Stimulated activated CD8-positive, alpha-beta memory T cell treated with anti-CD3 and anti-CD28 coated beads, Interleukin-4, amount 100 ng/mL, for 48 hours (primary cell): Measurements from ENCODE around the gene FAM110C.
"Not testable (repeated sequence)": the region's sequence is repeated elsewhere in the genome, so short reads cannot be mapped to it uniquely, and the experiment has no call there.

ENCODE experiments used
- DNase-seq: peaks from one replicate; pipeline ENCODE4 v3.0.0-alpha.2; 2020

FAM110C gene, protein sequence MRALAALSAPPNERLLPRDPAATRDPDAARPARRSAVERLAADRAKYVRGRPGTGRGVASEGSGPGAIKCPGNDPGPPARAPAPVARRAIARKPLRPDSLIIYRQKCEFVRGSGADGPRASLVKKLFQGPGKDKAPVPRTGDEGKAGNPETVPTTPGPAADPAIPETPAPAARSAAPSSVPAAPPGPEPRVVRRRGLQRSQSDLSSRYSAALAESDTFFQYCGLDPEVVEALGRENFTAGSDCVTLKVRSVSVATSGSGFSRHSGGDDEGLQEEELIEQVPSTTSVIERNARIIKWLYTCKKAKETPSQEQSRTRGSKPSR

DNA sequence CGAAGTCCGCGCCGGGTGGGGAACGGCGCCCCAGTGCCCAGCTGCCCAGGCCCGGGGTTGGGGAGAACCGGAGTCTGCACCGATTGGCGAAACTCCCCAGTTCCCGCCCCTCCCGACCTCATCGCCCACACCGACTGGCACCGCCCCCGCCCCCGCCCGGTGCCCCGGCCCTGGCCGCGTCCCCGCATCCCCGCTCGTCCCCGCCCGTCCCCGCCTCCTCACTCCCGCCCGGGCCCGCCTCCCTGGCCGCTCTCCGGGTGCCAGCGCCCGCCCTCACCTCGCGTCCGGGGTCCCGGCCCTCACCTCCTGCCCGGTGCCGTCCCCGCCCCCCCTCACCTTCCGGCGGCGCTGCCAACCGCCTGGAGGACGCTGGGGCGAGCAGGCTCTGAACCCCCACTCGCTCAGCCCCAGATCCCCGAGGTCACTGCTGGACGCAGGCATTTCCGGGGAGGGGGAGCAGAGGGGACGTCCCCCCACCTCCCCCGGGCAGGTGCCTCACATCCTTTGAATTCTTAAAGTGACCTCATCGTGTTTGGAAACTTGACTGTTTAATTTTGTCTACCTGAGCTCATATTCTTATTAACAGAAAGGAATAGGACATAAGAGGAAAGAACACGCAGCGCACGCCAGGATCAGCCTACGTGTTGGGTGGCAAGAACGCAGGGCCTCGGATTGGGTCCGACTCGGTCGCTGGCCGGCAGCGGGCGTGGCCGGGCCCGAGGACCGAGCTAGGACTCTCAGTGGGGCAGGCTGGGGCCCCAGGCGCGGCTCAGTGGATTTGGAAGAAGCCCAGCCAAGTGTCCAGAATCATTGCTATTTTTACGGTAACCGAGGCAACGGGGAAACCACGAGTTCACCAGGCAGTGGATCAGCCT, at the start of gene FAM110C:
Gene FAM110C, minus strand, starts transcription at position 35 of the 875 bp plus-strand sequence. CDS start 120 bp downstream, outside the sequence.
- peak; percentile 56 for DNase-seq

DNA sequence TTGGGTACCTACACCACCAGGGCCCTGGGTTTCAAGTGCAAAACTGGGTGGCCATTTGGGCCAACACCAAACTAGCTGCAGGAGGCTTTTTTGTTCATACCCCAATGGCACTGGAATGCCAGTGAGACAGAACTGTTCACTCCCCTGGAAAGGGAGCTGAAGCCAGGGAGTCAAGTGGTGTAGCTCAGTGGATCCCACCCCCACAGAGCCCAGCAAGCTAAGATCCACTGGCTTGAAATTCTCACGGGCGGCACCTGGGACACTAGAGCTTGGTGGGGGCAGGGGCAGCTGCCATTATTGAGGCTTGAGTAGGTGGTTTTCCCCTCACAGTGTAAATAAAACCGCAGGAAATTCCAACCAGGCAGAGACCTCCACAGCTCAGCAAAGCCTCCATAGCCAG, 46.0 kb upstream of the FAM110C start:
- no peak for DNase-seq

DNA sequence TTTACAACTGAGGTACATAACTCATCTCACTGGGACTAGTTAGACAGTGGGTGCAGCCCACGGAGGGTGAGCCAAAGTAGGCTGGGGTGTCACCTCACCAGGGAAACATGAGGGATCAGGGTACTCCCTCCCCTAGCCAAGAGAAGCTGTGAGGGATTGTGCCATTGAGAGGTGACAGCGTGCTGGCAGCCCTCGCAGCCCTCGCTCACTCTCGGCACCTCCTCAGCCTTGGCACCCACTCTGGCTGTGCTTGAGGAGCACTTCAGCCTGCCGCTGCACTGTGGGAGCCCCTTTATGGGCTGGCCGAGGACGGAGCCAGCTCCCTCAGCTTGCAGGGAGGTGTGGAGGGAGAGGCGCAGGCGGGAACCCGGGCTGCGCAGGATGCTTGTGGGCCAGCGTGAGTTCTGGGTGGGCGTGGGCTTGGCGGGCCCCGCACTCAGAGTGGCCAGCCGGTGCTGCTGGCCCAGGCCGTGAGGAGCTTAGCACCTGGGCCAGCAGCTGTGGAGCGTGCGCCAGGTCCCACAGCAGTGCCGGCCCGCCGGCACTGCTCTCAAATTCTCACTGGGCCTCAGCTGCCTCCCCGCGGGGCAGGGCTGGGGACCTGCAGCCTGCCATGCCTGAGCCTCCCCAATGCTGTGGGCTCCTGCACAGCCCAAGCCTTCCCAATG, 44.5 kb upstream of the FAM110C start:
- DNase-seq = no peak

DNA sequence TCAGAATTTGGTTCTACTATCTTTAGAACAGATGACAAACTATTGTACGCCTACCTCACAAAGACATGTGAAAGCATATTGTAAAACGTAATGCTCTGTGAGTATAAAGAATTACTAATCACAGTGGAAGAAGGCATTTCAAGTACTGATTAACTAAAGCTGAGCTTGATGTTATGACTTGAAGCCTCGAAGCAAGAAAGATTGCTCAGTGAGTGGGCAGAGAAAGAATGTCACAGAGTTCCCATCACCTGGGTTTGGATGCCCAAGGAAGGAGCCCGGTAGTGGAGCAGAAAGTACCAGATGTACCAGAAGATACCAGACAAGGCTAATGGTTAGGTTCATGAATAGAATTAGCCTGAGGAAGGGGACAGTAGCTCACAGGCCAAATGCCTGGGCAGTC, 39.5 kb upstream of the FAM110C start:
- no peak for DNase-seq

DNA sequence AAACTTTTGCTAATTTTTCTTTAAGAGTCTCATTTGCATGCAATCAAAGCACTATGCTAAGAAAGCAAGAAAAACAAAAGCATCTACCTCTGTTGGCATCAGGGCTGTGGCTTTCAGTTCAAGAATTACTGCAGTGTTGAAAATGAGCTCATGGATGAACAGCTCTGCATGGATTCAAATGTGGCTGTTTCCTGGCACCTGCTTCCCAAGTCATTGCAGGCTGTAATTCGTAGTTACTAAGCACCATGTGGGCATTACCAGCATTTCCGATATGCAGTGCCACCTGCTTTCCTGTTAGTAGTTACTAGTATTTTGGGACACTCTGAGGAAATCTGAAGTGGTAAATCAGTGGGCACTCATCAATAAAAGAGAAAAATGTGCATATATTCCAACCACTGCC, 37.8 kb upstream of the FAM110C start:
- no peak for DNase-seq

DNA sequence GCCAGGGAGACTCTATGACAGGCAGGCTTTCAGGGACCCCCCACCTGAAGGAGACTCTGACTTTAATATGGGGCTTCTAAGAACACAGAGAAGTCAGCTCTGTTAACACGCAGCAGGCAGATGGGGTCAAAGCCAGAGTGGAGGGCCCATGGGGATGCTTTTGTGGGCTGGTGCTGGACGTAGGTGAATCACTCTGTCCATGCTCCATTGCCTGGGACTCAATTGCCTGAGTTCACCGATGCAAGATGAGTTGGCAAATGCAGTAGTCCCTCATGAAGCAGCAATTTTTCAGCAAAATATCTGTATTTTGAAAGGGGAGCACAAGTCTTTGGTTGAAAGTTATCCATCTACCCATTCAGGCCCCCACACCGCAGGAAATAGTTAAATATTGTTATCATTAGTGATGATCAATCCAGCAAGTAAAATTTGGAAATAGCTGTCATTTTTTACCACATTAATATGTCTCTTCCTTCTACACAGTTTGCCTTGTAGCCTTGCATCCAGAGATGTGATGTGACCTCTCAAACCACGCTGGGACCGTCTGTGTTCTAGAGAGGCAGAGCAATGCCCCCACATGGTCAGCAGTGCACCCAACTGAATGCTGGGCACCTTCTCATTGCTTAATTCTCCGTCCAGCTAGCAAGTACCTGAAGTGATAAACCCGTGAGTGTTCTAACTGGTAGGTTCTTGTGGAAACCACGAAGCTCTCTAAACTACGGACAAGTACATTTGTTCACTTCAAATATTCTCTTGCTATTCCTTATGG, 34.8 kb upstream of the FAM110C start:
- no peak for DNase-seq

DNA sequence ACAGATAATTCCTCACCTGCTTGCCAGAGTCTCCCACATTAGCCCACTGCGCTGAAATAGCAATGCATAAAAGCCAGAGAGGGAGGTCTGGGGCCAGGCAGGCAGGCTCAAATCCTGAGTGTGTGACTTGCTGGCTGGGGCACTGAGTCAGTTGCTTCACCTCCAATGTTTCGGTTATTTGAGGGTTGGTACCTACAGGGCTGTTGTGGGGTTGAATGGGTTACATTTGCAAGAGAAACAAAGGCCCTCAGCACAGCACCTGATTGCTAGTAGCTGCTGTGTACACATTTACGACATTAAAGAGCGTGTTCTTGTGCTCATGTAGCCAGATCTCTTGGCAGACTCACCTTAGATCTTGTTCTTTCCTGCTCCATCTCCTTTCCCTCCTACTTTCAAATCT, 34.1 kb upstream of the FAM110C start:
- DNase-seq = no peak

DNA sequence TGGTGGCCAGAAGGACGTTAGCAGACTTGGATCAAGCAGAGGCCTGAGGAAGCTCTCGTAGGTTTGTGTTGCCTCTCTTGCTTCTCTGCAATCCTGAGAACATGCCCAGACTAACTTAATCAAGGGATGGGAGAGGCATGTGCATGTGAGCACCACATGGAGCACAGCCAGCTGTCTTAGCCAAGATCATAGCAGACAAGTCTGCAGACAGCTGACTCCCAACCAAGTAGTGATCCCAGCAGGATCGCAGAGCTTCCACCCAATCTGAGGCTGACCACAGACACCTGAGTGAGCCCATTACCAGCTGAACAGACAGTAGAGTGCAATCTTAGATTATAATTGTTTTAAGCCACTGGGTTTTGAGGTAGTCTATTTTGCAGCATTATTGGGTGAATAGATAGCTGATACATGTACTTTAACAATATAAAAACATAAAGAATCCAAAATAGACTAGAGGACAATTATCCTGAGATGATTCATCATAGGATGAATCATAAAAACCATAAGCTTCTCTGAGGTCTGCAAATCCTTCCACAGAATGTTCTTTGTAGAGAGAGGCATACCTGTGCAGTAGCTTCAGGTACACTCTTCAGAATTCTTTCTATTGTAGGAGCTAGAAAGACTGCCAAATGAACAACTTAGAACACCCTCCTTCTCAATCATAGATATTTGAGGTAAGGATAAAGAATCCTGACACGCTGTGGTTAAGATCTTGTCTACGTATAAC, 25.2 kb upstream of the FAM110C start:
- no peak for DNase-seq

DNA sequence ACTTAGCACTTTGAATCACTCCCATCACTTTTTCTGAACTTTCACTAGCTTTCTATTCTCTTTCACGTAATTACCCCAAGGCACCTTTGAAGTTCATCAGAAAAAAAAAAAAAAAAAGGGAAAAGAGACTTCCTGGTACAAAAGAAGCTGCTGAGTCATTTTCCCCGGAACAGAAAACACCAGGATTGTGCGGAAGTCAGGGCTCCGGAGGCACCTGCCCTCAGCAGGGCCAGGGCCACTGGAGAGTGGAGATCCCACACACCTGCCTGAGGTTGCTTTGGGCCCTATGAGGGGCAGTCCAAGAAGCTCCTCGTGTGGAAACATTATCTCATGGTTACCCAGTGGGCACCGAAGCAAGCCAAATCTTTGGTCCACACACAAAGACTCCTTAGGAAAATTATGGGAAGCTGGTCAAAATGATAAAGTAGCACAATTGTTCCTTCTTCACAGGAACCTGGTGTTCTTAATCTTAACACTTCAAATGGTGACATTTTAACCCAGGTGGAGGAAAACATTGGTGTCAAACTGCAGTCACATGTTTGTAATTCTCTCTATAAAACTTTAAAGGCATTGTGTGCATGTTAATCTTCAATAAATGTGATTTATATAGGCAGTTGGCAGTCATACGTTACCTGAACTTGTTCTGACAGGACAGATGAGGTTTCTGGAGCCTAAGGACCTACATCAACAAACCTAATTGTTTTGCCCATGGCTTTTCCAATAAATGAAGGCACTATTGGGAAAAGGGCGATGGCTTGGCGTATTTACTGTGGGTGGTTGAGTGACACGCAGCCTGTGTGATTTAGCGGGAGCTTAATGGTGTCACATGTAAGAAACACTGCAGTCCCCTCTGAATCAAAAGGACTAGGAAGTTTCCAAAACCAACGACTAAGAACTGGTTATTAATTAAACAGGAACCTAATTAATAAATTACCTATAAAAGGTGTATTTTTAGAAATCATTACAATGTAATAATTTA, 23.4 kb upstream of the FAM110C start:
- no peak for DNase-seq

DNA sequence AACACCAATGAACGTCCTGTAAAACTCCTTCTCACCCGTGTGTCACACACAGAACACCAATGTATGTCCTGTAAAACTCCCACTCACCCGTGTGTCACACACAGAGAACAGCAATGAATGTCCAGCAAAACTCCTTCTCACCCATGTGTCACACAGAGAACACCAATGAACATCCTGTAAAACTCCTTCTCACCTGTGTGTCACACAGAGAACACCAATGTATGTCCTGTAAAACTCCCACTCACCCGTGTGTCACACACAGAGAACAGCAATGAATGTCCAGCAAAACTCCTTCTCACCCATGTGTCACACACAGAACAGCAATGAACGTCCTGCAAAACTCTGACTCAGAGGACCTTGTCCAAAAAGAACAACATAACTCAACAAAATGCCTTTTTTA, 22.3 kb upstream of the FAM110C start:
- not testable (repeated sequence) for DNase-seq

DNA sequence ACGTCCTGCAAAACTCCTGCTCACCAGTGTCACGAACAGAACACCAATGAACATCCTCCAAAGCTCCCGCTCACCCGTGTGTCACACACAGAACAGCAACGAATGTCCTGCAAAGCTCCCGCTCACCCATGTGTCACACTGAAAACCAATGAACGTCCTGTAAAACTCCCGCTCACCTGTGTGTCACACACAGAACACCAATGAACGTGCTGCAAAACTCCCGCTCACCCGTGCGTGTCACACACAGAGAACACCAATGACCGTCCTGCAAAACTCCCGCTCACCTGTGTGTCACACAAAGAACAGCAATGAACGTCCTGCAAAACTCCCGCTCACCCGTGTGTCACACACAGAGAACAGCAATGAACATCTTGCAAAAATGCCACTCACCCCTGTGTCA, 20.5 kb upstream of the FAM110C start:
- DNase-seq = no peak

DNA sequence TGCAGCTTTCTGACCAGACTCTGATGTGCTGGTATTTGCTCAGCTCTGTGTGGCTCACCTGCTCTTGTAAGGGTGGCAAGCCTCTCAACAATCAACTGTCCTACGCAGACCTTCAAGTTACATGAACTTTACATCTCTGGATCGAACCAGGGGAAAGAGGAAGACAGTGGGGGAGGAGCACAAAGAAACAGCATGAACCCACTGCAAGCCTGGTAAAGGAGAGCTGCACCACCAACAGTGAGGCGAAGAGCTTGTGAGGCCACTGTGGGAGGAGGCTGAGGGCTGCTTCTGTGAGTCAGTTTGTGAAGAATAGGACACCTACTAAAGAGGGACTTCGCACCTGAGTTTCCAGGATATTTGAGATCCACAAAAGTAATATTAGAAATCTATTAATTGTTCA, 18.8 kb upstream of the FAM110C start:
- DNase-seq = no peak

DNA sequence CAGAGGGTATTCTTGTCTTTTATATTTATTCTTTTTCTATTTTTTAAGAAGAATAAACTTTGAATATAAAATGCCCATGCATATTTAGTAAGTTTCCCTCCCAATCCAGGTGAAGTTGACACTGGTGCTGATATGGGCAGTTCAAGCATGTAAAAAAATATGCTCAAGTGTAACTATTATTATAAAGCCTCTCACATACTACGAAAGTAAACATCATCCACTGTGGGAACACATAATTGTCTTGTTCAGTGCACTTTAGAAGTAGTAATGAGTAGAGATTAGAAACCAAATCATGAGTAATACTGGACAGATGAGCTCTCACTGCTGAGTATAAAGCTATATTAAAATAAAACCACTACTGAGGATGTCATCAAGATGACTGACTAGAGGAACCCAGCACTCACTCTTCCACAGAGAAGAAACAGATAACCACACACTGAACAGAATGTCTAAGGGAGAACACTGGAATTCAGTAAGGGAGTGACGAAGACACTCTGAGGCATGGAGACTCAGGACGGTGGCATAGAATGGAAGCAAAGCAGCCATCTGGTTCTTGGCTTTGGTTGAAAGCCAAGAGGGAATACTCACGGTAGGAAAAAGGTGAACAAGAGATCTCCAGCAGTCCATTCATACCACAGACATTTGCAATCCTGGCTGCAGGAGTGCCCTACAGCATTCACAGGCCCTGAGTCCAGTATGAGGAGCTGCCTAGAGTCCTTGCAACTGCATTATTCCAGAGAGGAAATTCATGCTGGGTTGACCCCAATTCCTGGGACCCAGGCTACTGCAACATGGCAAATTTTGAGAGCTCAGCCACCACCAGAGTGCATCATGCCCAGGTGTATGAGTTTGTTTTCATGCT, 9.5 kb upstream of the FAM110C start:
- no peak for DNase-seq

DNA sequence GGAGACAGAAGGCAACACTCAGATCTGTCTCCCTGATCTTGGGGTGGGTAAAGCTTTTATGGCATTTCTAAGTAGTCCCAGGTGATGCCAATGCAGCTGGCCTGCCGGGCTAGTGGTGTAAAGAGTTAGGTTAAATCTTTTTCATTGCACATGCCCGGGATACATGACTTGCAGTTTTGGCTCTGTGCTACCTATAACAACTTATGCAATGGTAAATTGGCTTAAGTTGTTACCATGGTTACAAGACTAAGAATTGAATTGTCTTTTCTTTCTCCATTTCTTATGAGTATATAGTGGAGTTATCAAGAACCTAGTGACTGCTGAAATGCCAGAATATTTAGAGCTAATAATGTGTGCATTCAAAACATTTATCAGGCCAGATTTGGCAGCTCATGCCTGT, 5.3 kb upstream of the FAM110C start:
- DNase-seq = no peak

DNA sequence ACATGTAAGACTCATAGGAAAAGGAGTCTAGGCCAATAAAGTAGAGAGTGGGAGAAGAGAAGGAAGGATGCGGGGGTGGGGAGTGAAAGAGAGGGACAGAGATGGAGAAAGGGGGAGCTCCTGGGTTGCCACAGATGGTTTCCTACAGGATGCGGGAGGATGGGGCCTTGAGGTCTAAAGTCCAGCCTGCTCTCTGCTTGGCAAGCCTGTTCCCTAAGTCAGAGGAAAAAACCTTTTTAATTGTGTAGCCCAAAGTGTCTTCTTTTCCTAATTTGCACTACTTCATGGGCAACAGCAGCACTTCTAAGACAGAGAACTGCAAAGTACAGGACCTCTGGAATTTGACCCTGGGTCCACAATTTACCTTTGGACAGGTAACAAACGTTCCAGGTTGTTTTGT, 1.4 kb upstream of the FAM110C start:
- no peak for DNase-seq

DNA sequence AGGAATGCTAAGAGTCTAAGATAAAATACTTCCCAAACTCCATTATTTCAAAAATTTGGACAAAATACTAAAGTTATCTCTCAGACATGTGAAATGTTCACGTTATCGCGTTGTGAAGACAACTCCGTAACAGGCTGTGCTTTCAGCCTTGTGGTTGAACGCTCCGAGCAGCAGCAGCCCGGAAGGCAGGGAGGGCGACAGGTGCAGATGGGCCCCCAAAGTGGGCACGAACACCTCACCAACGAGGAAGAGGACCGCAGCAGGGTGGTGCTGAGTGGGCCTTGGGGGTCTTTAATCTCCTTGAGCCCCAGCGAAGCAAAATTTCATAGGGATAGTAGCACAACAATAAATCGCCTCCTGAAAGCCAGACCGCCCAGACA, 1.0 kb upstream of the FAM110C start:
- no peak for DNase-seq

DNA sequence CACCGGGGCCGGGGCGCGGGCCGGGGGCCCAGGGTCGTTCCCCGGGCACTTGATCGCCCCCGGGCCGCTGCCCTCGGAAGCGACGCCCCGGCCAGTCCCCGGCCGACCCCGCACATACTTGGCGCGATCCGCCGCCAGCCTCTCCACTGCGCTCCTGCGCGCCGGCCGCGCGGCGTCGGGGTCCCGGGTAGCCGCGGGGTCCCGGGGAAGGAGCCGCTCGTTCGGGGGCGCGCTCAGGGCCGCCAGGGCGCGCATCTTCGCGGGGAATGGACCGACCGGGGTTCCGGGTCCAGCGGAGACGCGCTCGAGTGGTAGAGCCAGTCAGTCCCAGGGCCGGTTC, 204 bp downstream of the FAM110C start:
- DNase-seq = no peak

DNA sequence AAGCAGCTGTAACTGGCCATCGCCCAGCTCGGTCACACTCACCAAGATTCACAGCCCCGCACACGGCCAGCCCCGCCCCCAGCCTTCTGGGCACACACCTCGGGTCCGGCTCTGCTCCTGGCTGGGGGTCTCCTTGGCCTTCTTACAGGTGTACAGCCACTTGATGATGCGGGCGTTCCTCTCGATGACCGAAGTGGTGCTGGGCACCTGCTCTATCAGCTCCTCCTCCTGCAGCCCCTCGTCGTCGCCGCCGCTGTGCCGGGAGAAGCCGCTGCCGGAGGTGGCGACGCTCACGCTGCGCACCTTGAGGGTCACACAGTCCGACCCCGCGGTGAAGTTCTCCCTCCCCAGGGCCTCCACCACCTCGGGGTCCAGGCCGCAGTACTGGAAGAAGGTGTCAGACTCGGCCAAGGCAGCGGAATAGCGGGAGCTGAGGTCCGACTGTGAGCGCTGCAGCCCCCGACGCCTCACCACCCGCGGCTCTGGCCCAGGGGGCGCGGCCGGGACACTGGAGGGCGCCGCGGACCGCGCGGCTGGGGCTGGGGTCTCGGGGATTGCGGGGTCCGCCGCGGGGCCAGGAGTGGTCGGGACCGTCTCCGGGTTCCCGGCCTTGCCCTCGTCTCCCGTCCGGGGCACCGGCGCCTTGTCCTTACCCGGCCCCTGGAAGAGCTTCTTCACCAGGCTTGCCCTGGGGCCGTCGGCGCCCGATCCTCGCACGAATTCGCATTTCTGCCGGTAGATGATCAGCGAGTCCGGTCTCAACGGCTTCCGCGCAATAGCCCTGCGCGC, 769 bp downstream of the FAM110C start:
- no peak for DNase-seq

DNA sequence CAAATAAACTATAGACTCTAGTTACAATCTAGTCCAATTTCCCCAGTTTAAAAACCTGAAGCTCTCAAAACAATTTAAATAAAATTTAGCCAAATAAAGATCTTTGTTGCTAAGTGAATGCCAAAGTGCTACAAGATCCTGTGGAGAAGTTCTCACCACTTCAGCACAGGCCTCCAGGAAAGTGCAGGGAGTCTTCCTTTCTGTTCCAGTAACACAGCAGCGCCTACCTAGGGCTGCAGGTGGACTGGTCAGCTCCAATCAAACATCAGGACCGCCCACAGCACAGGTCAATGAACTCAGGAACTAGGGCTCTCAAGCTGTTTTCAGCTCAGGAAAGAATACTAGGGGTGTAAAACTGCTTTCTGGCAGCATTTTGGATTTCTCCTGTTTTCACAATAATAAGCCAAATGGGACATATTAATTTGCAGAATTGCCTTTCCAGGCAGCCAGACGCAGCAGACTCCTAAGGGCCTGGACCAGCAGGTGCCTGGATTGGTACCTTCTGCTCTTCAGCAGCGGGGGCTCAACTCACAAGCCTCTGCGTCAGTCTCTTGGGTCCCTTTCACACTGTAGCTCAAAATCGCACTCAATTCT, 1.5 kb downstream of the FAM110C start:
- no peak for DNase-seq
